ENCODE measurements around the gene CABP1. TPM values are rescaled to one million over a fixed set of nuclear protein-coding genes. Genes with fewer than 3 reads are reported as not detected.
"Not testable (repeated sequence)": the region's sequence is repeated elsewhere in the genome, so short reads cannot be mapped to it uniquely, and the experiment has no call there.

Gene CABP1
- total RNA-seq, 2 donors from 2014 or later, result 0.24 TPM; not detected in 1

DNA sequence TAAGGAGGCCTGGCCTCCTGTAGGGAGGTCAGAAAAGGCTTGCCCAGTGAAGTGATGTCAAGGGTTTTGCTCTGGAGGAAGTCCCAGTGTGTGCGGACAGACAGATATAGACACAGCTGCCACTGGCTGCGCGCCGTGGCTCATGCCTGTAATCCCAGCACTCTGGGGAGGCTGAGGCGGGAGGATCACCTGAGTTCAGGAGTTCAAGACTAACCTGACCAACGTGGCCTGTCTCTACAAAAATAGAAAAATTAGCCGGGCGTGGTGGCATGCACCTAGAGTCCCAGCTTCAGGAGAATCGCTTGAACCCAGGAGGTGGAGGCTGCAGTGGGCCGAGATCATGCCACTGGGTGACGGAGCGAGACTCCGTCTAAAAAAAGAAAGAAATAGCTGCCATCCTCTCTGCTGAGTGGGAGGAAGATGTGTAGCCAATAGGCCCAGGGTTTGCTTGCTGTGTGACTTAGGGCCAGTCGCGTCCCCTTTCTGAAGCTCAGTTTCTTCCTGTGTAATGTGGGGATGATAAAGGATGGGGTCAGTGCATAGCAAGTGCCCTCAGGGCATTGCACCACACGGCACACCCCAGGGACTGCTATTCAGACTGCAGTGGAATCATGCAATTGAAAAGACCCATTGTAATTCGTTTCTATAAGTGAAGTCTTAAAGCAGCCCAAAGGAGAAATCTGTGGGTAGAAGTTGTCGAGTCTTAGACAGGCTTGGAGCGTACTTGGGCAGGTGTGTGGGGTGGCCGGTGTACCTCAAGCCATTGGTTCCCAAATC, 27.9 kb downstream of the CABP1 start:
- peaks cover 0 to 19% of the 10 kb centered on the region in 2 donors for H3K27me3 Mint-ChIP-seq
- no peaks in the 10 kb centered on the region for H3K9me3 Mint-ChIP-seq
- H3K36me3 Mint-ChIP-seq, result no peaks in the 10 kb centered on the region
- ATAC-seq, result no peak
- no peak overlapping the region for H3K4me3 Mint-ChIP-seq
- no peak overlapping the region for H3K27ac Mint-ChIP-seq
- DNase-seq (ENCODE audit: low spot score), result no peak
- no peaks in the 10 kb centered on the region for H3K4me1 Mint-ChIP-seq (ENCODE audit: low read depth in 2 of 2)

DNA sequence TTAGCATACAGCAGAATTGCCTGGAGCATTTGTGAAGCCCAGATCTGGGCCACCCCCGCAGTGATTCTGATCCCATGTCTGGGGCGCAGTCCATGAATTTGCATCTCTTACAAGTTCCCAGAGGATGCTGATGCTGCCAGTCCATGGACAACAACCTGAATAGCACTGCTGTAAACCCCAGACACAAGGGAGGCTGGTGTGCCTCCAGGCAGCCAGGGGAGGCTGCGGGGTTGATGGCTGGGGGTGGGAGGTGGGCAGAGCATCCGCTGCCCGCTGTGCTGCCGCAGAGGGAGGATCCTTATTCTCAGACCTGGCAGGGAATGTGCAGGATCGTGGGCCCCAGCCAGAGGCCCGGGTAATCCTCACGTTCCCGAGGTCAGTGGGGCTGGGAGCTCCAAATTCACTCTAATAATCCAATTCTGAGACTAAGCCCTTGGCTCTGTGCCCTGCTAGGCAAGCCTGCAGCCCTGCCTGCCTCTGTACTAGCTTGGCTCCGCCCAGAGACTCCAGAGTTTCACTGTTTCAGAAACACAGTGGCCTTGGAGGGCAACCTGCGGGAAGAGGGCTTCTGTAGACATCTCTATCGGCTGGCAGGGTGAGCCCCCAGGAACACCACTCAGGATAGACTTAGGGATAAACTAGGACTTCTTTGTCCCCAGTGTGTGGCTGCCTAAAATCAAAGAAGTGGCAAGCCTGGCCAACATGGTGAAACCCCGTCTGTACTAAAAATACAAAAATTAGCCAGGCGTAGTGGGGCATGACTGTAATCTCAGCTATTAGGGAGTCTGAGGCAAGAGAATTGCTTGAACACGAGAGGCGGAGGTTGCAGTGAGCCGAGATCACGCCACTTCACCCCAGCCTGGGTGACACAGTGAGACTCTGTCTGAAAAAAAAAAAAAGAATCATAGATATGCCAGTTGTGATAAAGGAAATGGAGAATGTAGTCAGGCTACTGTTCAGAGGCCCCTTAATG, 28.7 kb downstream of the CABP1 start:
- DNase-seq (ENCODE audit: low spot score) (no peak), ATAC-seq (no peak)
- H3K4me1 Mint-ChIP-seq (ENCODE audit: low read depth in 2 of 2), result no peaks in the 10 kb centered on the region
- H3K27me3 Mint-ChIP-seq, result peaks cover 0 to 15% of the 10 kb centered on the region in 2 donors
- H3K4me3 Mint-ChIP-seq, result no peak overlapping the region
- no peaks in the 10 kb centered on the region for H3K36me3 Mint-ChIP-seq
- H3K27ac Mint-ChIP-seq, result no peak overlapping the region
- H3K9me3 Mint-ChIP-seq, result no peaks in the 10 kb centered on the region

DNA sequence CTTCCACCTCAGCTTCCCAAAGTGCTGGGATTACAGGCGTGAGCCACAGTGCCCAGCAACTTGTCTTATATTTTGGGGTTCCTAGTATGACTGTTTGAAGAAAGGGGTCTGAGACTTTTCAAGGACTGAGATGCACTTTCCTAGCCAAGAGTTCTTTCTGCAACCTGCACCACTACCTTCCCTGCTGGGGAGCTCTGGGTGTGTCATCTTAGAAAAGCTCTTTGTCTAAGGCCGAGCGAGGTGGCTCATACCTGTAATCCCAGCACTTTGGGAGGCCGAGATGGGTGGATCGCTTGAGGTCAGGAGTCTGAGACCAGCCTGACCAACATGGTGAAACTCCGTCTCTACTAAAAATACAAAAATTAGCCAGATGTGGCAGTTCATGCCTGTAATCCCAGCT, 29.8 kb downstream of the CABP1 start:
- H3K27ac Mint-ChIP-seq; H3K9me3 Mint-ChIP-seq; DNase-seq (ENCODE audit: low spot score); ATAC-seq; H3K4me1 Mint-ChIP-seq (ENCODE audit: low read depth in 2 of 2); H3K36me3 Mint-ChIP-seq; H3K4me3 Mint-ChIP-seq: not testable (repeated sequence)
- H3K27me3 Mint-ChIP-seq, result peaks cover 0 to 18% of the 10 kb centered on the region in 2 donors

DNA sequence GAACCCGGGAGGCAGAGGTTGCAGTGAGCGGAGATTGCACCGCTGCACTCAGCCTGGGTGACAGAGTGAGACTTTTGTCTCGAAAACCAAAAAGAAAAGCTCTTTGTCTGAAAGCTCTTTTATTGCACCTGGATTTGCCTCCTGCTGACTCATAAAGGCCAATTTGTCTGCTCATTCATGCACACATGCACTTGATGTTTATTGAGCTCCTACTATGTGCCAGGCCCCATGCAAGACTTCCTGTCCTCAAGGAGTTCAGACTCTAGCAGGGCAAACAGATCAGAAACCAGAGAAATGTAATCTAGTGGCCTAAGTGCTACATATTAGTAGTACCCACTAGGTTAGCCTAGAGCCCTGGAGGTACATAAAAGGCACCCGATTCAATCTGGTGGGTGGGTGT, 30.2 kb downstream of the CABP1 start:
- DNase-seq (ENCODE audit: low spot score) (no peak), ATAC-seq (no peak)
- no peak overlapping the region for H3K4me3 Mint-ChIP-seq
- H3K9me3 Mint-ChIP-seq, result no peaks in the 10 kb centered on the region
- no peaks in the 10 kb centered on the region for H3K4me1 Mint-ChIP-seq (ENCODE audit: low read depth in 2 of 2)
- no peak overlapping the region for H3K27ac Mint-ChIP-seq
- H3K36me3 Mint-ChIP-seq, result no peaks in the 10 kb centered on the region
- H3K27me3 Mint-ChIP-seq, result peaks cover 0 to 19% of the 10 kb centered on the region in 2 donors

DNA sequence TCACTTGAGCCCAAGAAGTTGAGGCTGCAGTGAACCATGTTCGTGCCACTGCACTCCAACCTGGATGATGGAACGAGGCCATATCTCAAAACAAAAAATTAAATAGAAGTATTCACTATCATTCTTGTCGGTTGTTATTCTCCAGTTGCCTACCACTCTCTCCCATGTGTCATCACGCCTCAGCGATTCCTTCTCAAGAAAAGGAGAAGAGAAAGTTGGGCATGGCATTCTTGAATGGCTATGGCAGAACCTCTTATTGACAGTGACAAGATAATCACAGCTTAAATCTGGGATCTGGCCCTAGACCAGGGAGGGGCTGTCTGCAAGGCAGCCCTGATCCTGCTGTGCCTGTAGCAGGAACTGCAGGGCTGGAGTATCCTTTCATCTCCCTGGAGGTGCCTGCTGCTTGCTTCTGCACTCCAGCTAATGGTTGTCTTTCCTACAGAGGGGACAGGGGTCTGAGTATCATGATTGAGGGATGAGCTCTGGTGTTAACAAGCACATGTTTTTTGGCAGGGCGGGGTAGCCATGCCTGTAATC, 33.7 kb downstream of the CABP1 start:
- Mint-ChIP-seq H3K4me3 (no peak overlapping the region), H3K27ac (no peak overlapping the region), H3K9me3 (no peaks in the 10 kb centered on the region), H3K27me3 (peaks cover 0 to 11% of the 10 kb centered on the region in 2 donors), H3K4me1 (ENCODE audit: low read depth in 2 of 2) (peaks cover 0 to 5% of the 10 kb centered on the region in 2 donors), H3K36me3 (no peaks in the 10 kb centered on the region)
- DNase-seq (ENCODE audit: low spot score) (no peak), ATAC-seq (no peak)

DNA sequence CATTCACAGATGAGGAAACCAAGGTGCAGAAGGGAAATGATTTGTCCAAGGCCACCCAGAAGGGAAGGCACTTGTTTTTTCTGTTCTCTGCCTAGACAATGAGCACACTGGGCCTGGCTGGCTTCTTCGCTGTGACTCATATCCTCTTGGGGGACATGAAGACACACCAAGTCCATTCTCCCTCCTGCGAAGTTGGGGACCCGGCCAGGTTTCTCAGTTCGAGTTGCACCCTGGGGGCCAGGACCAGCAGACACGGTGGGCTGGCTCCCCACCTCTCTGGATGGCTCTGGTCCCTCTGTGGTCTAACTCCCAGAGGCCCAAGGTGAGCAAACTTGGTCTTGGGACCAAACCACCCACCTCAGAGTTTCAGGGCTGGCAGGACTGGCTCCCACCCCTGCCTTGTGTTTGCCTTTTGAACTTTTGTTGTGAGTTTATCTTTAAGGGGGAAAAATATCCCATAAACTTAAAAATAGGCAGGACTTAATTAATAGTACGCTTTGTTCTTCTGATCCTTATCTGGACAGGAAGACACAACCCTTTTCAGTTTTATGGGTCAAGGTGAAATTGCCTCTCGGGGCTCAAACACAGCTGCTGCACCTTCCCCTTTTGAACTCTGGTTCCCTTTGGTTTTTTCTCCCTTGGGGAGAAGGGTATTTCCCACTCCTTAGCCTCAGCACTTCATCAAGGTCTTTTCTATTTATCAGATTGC, 37.5 kb downstream of the CABP1 start:
- ATAC-seq (peak; percentile 78 to 90), DNase-seq (ENCODE audit: low spot score) (no peak)
- H3K4me1 Mint-ChIP-seq (ENCODE audit: low read depth in 2 of 2), result peaks cover 0 to 5% of the 10 kb centered on the region in 2 donors
- no peaks in the 10 kb centered on the region for H3K36me3 Mint-ChIP-seq
- H3K27me3 Mint-ChIP-seq, result peaks cover 0 to 7% of the 10 kb centered on the region in 2 donors
- no peaks in the 10 kb centered on the region for H3K9me3 Mint-ChIP-seq
- peak overlapping the region in 1 of 2 donors; percentile 44 for H3K27ac Mint-ChIP-seq
- no peak overlapping the region for H3K4me3 Mint-ChIP-seq

DNA sequence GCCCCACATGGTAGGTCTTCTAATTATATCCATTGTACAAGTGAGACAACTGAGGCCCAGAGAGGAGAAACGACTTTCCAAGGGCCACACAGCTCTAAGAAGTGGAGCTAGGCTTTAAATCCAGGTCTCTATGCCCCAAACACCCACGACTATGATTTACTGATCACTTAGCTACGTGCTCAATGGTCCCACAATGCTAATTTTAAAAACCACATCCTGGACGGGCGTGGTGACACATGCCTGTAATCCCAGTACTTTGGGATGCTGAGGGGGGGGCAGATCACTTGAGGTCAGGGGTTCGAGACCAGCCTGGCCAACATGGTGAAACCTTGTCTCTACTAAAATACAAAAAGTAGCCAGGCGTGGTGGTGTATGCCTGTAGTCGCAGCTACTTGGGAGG, 38.1 kb downstream of the CABP1 start:
- H3K9me3 Mint-ChIP-seq, result no peaks in the 10 kb centered on the region
- peak overlapping the region; percentile 25 for H3K4me3 Mint-ChIP-seq
- no peak for ATAC-seq
- no peak for DNase-seq (ENCODE audit: low spot score)
- H3K4me1 Mint-ChIP-seq (ENCODE audit: low read depth in 2 of 2), result peaks cover 0 to 5% of the 10 kb centered on the region in 2 donors
- H3K27me3 Mint-ChIP-seq, result peaks cover 0 to 7% of the 10 kb centered on the region in 2 donors
- no peak overlapping the region for H3K27ac Mint-ChIP-seq
- no peaks in the 10 kb centered on the region for H3K36me3 Mint-ChIP-seq

DNA sequence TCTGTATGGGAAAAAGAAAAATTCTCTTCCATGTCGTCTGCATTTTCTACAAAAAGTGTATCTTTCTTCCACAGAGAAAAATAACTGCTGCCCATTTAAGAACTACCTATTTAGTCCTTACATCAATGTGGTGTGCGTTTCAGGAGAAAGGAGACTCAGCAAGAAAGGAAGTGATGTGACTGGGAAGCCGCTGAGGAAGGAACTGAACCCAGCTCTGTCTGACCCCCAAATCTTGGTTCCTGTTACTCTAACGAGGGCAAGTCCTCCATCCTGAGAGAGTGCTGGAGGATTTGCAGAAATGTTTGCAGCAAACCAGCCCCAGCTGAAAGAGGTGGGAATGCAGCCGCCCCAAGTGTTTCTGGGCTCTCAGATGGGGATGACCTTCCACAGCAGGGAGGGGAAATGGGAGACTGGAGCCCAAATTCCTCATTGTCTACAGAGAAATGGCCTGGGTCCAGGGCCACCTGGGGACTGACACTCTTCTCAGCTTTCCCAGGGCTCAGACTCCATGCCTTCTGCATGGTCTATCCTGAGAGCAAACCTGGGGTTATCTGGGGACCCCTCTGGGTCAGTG, 39.8 kb downstream of the CABP1 start:
- Mint-ChIP-seq H3K4me1 (ENCODE audit: low read depth in 2 of 2) (peaks cover 3 to 11% of the 10 kb centered on the region in 2 donors), H3K36me3 (no peaks in the 10 kb centered on the region), H3K27ac (no peak overlapping the region), H3K4me3 (no peak overlapping the region), H3K9me3 (no peaks in the 10 kb centered on the region), H3K27me3 (peaks cover 0 to 3% of the 10 kb centered on the region in 2 donors)
- DNase-seq (ENCODE audit: low spot score) (no peak), ATAC-seq (no peak)

DNA sequence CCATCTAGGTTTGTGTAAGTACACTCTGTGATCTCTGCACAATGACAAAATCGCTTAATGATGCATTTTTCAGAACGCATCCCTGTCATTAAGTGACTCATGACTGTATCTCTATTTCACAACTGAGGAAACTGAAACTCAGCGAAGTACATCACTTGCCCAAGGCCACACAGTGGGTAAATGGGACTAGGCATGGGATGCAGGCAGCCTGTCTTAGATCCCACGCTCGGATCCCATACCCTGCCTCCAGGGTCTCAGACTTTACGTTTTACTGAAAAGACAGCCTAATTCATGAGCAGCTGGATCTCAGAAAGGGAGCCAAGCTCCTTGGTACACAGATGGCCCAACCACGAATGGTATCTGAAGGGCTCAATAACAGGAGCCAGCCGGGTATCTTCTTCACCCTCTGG, 44.1 kb downstream of the CABP1 start:
- Mint-ChIP-seq H3K27ac (peak overlapping the region; percentile 45 to 58), H3K27me3 (no peaks in the 10 kb centered on the region), H3K36me3 (no peaks in the 10 kb centered on the region), H3K4me3 (peak overlapping the region; percentile 89), H3K4me1 (ENCODE audit: low read depth in 2 of 2) (peaks cover 23 to 25% of the 10 kb centered on the region in 2 donors), H3K9me3 (no peaks in the 10 kb centered on the region)
- DNase-seq (ENCODE audit: low spot score) (no peak), ATAC-seq (no peak)

DNA sequence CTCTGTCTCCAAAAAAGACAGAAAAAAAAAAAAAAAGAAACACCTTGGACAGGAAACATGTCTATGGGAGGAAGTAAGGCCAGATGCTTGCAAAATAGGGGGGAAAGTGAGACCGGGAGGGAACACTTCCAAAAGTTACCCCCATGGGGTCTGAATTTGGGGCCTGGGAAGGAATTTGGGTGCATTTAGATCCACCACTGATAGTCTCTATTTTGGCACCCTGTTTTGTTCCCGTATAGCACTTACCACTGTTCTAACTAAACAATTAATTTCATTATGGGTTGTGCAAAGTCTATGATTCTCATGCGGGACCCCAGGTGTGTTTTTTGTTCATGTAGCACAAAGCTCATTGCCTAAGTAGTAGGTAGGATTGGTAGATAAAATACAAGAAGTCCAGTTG, 45.1 kb downstream of the CABP1 start:
- Mint-ChIP-seq H3K27me3 (no peaks in the 10 kb centered on the region), H3K27ac (peak overlapping the region in 1 of 2 donors; percentile 90), H3K4me3 (peak overlapping the region; percentile 89), H3K4me1 (ENCODE audit: low read depth in 2 of 2) (peaks cover 25 to 26% of the 10 kb centered on the region in 2 donors), H3K36me3 (no peaks in the 10 kb centered on the region), H3K9me3 (no peaks in the 10 kb centered on the region)
- no peak for DNase-seq (ENCODE audit: low spot score)
- ATAC-seq, result no peak

DNA sequence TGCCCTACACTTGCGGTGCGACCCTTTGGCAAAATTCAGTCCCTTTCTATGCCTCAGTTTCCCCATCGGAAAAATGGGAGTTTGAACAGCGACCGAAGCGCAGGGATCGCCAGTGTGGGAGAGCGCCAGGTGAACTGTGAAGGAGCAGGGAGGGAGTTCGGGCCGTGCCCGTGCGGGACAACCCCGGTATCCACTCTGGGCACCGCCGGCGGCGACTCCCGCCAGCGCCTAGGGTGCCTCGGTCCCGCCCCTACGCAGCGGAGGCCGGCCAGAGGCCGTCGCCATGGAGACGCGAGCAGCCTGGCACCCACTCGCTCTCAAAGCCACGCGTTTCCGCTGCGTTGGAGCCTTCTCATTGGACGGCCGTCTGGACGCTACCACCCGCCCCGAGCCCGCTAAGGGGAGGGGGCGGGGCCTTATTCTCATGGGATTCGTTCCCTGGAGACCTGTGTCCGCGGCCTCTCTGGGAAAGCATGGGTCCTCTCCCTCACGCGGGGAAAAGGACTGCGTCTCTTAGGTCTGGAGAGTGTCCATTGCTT, 45.8 kb downstream of the CABP1 start:
- peak; percentile 90 to 91 for ATAC-seq

DNA sequence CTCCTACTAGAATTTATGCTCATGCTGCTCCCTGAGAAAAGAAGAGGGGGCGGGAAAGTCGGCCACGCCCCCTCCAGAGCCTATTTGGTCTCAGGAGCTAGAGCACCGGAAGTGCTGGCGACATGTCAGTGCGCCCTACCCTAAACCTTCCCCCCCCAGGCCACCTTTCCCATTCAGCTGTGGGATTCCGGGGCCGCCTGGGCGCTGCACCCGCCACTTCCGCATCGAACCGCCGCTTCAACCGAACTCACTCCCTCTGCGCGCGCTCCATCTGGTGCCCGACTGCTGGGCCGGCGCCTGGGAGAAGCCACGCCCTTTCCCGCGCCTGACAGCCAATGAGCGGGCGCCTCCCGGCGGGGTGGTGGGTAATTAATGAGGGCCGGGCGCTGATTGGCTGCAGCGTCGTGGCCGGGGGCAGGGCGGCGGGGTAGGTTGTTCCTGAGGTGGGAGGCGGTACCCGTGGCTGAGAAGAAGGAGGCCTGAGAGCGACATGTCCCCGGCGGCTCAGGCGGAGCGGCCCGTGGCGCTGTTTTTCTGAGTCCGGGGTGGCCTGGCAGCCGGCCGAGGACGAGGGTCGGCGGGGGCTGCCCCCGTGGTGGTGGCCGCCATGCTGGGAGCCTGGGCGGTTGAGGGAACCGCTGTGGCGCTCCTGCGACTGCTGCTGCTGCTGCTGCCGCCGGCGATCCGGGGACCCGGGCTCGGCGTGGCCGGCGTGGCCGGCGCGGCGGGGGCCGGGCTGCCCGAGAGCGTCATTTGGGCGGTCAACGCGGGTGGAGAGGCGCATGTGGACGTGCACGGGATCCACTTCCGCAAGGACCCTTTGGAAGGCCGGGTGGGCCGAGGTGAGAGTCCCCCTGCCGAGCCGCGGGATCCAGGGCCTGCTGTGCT, 46.5 kb downstream of the CABP1 start, which contains the start of gene MLEC:
Gene MLEC, plus strand, starts transcription at position 460 of the 888 bp plus-strand sequence. Its CDS starts 148 bp downstream, at position 608.
- peak within 1 kb of the TSS; percentile 84 to 90 for H3K27ac Mint-ChIP-seq
- DNase-seq (ENCODE audit: low spot score) (peak; percentile 100), ATAC-seq (peak; percentile 90 to 93)
- H3K4me1 Mint-ChIP-seq (ENCODE audit: low read depth in 2 of 2), result peaks cover 31 to 33% of the 10 kb centered on the region in 2 donors
- H3K36me3 Mint-ChIP-seq, result no peaks in the 10 kb centered on the region
- H3K27me3 Mint-ChIP-seq, result no peaks in the 10 kb centered on the region
- peak within 1 kb of the TSS; percentile 89 for H3K4me3 Mint-ChIP-seq
- H3K9me3 Mint-ChIP-seq, result no peaks in the 10 kb centered on the region

More for the DNA sequence above, 45.8 kb downstream of the CABP1 start:
- Mint-ChIP-seq H3K36me3 (no peaks in the 10 kb centered on the region), H3K27ac (peak overlapping the region; percentile 84 to 90), H3K9me3 (no peaks in the 10 kb centered on the region), H3K4me1 (ENCODE audit: low read depth in 2 of 2) (peaks cover 29 to 30% of the 10 kb centered on the region in 2 donors), H3K27me3 (no peaks in the 10 kb centered on the region), H3K4me3 (peak overlapping the region; percentile 89)
- peak; percentile 99 for DNase-seq (ENCODE audit: low spot score)

All from natural killer cell treated with Interleukin-12 subunit alpha and Interleukin-12 subunit beta and Interleukin-15 and Interleukin-18, amount 100 ng/mL, for 72 hours (primary cell).